Gastroesophageal sphincter (tissue), 4 donors: ENCODE measurements around the gene EXOC4. TPM values are rescaled to one million over a fixed set of nuclear protein-coding genes. Genes with fewer than 3 reads are reported as not detected.

Source experiments
- ATAC-seq: fragments of 150-250 bp; one replicate; pipeline ENCODE4 v1.9.1; 2016; ENCODE audit warnings: mild to moderate bottlenecking, moderate library complexity
- H3K27ac ChIP-seq, 4 donors: fragments of 200-600 bp; sonication (generic) in 3 of 4; 1 replicate in 3 of 4; 2 replicates in 1 of 4; pipeline ENCODE4 v1.5.1; 2016 to 2019
- H3K27me3 ChIP-seq: fragments of 200-600 bp; sonication (generic); one replicate; pipeline ENCODE4 v1.5.1; 2019
- H3K36me3 ChIP-seq, 2 donors: fragments of 200-600 bp; sonication (generic); one replicate each; pipeline ENCODE4 v1.5.1; 2019; ENCODE audit warnings: control low read depth in 1 of 2
- H3K4me1 ChIP-seq, 3 donors: fragments of 200-600 bp; sonication (generic); 1 replicate in 2 of 3; 2 replicates in 1 of 3; pipeline ENCODE4 v1.5.1; 2016 to 2019; ENCODE audit warnings: control low read depth in 2 of 3
- H3K4me3 ChIP-seq, 2 donors: fragments of 200-600 bp; sonication (generic); one replicate each; pipeline ENCODE4 v1.5.1; 2019; ENCODE audit warnings: mild to moderate bottlenecking in 1 of 2, moderate library complexity in 1 of 2
- H3K9me3 ChIP-seq, 3 donors: fragments of 200-600 bp; sonication (generic); one replicate each; pipeline ENCODE4 v1.5.1; 2017 to 2019; ENCODE audit warnings: control low read depth in 2 of 3
- CTCF ChIP-seq, 4 experiments: fragments of 200-600 bp in 2 of 4; fragments of 450-650 bp in 2 of 4; sonication (generic) in 1 of 4; IDR thresholded peaks; one replicate each; pipeline ENCODE4 v1.5.1; 2017 to 2019; ENCODE audit warnings: antibody characterized with exemption in 4 of 4, mild to moderate bottlenecking in 2 of 4, moderate library complexity in 2 of 4
- EP300 ChIP-seq: sonication (generic); formaldehyde crosslinking; IDR thresholded peaks from one replicate; pipeline ENCODE4 v1.6.1; 2017; ENCODE audit warnings: antibody characterized with exemption, mild to moderate bottlenecking
- POLR2A ChIP-seq, 2 donors: fragments of 450-650 bp; IDR thresholded peaks; one replicate each; pipeline ENCODE4 v1.6.1; 2017; ENCODE audit warnings: antibody characterized with exemption in 2 of 2, mild to moderate bottlenecking in 2 of 2, moderate library complexity in 1 of 2
- POLR2AphosphoS5 ChIP-seq: sonication (generic); formaldehyde crosslinking; IDR thresholded peaks from one replicate; pipeline ENCODE4 v1.6.1; 2017; ENCODE audit warnings: antibody characterized with exemption
- WGBS, 2 donors: methylation state at CpG; one replicate each; pipeline ENCODE4 v1.1.5; 2018; ENCODE audit warnings: low coverage in 1 of 2; 5-methylcytosine and 5-hydroxymethylcytosine counted together
- total RNA-seq, 4 donors: library from RNA; depleted of rRNA; stranded (reverse); fragments of >200 nt; gene quantifications; one replicate each; pipeline ENCODE4 v1.1.0, GENCODE V29; 2016

EXOC4 gene
- total RNA-seq, 4 donors from 2014 or later = 46.3 to 85.8 (median 51.9) TPM

GRCh38 chr7:133361806-133362205 lies 108.9 kb downstream of the EXOC4 start:
- TF ChIP-seq EP300 = no peak
- TF ChIP-seq POLR2A (IDR thresholded peaks at IDR 0.05) = no peak
- TF ChIP-seq CTCF (IDR thresholded peaks at IDR 0.05) = no peak
- no peak for TF ChIP-seq POLR2AphosphoS5
- ATAC-seq = no peak
- H3K27me3 ChIP-seq = no peaks in the 10 kb centered on the region
- H3K4me1 ChIP-seq = peaks cover 4 to 42% (median 6%) of the 10 kb centered on the region in 3 donors
- no peak overlapping the region for H3K27ac ChIP-seq
- no peaks in the 10 kb centered on the region for H3K9me3 ChIP-seq
- H3K36me3 ChIP-seq = peaks cover 0 to under 1% of the 10 kb centered on the region in 2 donors
- no peak overlapping the region for H3K4me3 ChIP-seq

- ATAC-seq = no peak
- H3K4me3 ChIP-seq = no peak overlapping the region
These were observed 112.2 kb downstream of the EXOC4 start for GRCh38 chr7:133364959-133365690.

GRCh38 chr7:133365917-133366316 lies 113.0 kb downstream of the EXOC4 start:
- Histone ChIP-seq H3K27ac (peak overlapping the region in 3 of 4 donors; percentile 38 to 55 (median 47)), H3K4me1 (peaks cover 4 to 43% (median 6%) of the 10 kb centered on the region in 3 donors), H3K4me3 (no peak overlapping the region), H3K9me3 (no peaks in the 10 kb centered on the region), H3K27me3 (no peaks in the 10 kb centered on the region), H3K36me3 (no peaks in the 10 kb centered on the region)
- 20 to 23% methylated on average over 3 of the region's 3 CpGs for WGBS, 2 donors
- TF ChIP-seq POLR2AphosphoS5 = peak; percentile 24
- TF ChIP-seq CTCF (IDR thresholded peaks at IDR 0.05) = no peak
- ATAC-seq = no peak

More at GRCh38 chr7:133364959-133365690, 112.2 kb downstream of the EXOC4 start:
- no peaks in the 10 kb centered on the region for H3K9me3 ChIP-seq
- no peaks in the 10 kb centered on the region for H3K27me3 ChIP-seq
- H3K36me3 ChIP-seq = no peaks in the 10 kb centered on the region
- peaks cover 4 to 38% (median 6%) of the 10 kb centered on the region in 3 donors for H3K4me1 ChIP-seq
- peak overlapping the region in 3 of 4 donors; percentile 38 to 55 (median 47) for H3K27ac ChIP-seq
- 23 to 30% methylated on average over 3 to 4 of the region's 4 CpGs for WGBS, 2 donors
- no peak for TF ChIP-seq POLR2A (IDR thresholded peaks at IDR 0.05)
- TF ChIP-seq CTCF (IDR thresholded peaks at IDR 0.05) = no peak
- no peak for TF ChIP-seq EP300
- TF ChIP-seq POLR2AphosphoS5 = no peak

GRCh38 chr7:133367561-133367960 lies 114.7 kb downstream of the EXOC4 start:
- TF ChIP-seq POLR2AphosphoS5 (no peak), EP300 (no peak), POLR2A (IDR thresholded peaks at IDR 0.05) (no peak), CTCF (IDR thresholded peaks at IDR 0.05) (no peak)
- Histone ChIP-seq H3K4me1 (peaks cover 4 to 48% (median 6%) of the 10 kb centered on the region in 3 donors), H3K36me3 (no peaks in the 10 kb centered on the region), H3K9me3 (no peaks in the 10 kb centered on the region), H3K4me3 (no peak overlapping the region), H3K27ac (no peak overlapping the region), H3K27me3 (no peaks in the 10 kb centered on the region)
- WGBS, 2 donors = 79 to 80% methylated on average over 3 of the region's 3 CpGs
- no peak for ATAC-seq

GRCh38 chr7:133369130-133369529 lies 116.3 kb downstream of the EXOC4 start:
- 54 to 80% methylated on average over 3 of the region's 3 CpGs for WGBS, 2 donors
- ATAC-seq = no peak
- Histone ChIP-seq H3K9me3 (no peaks in the 10 kb centered on the region), H3K36me3 (no peaks in the 10 kb centered on the region), H3K27me3 (no peaks in the 10 kb centered on the region), H3K4me1 (peaks cover 4 to 48% (median 6%) of the 10 kb centered on the region in 3 donors), H3K4me3 (no peak overlapping the region), H3K27ac (no peak overlapping the region)
- TF ChIP-seq EP300 (no peak), POLR2AphosphoS5 (no peak), POLR2A (IDR thresholded peaks at IDR 0.05) (no peak), CTCF (IDR thresholded peaks at IDR 0.05) (no peak)
